ENCODE results near the gene CREB3L1.
"Not testable (repeated sequence)": the region's sequence is repeated elsewhere in the genome, so short reads cannot be mapped to it uniquely, and the experiment has no call there.

Gene CREB3L1

DNA sequence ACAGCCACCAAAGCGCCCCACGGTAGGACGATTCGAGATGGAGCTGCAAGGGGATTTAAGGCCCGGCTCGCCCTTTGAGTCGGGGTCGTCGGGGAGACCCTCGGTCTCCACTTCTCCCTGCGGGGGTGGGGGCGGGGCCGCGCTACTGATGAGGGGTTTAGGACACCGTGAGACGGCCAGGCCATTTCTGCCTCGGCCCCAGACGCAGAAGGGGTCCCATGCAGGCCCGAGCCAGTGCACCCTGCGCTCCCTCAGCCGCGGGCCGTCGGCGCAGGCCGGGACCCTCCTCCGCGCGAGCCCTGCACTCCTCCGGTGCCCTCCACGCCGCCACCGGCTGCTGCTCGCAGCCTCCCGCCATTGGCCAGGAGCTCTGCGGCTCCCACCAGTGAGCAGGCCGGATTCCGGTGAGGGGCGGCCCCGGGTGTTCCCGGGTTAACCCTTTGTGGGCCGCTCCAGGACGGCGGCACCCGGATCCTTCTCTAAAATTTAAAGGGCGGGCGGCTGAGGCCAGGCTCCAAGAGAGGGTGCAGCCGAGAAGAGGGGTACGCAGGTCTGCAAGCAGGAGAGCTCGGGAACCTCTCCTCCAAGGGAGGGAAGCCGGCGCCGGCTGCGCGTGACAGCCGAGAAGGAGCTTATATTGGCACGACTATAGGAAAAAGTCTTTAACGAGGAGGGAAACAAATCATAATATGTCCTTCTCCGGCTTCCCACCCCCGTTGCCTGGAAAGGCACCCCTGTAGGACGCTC is 18.0 kb downstream of the CREB3L1 start:
- DNase-seq (ENCODE audit: low read depth in 2 of 3, low spot score in 2 of 3): peak; percentile 36 to 44 (median 44)

GRCh38 chr11:46296059-46296527 is 18.6 kb downstream of the CREB3L1 start:
- no peak for DNase-seq (ENCODE audit: low read depth in 2 of 3, low spot score in 2 of 3)

DNA sequence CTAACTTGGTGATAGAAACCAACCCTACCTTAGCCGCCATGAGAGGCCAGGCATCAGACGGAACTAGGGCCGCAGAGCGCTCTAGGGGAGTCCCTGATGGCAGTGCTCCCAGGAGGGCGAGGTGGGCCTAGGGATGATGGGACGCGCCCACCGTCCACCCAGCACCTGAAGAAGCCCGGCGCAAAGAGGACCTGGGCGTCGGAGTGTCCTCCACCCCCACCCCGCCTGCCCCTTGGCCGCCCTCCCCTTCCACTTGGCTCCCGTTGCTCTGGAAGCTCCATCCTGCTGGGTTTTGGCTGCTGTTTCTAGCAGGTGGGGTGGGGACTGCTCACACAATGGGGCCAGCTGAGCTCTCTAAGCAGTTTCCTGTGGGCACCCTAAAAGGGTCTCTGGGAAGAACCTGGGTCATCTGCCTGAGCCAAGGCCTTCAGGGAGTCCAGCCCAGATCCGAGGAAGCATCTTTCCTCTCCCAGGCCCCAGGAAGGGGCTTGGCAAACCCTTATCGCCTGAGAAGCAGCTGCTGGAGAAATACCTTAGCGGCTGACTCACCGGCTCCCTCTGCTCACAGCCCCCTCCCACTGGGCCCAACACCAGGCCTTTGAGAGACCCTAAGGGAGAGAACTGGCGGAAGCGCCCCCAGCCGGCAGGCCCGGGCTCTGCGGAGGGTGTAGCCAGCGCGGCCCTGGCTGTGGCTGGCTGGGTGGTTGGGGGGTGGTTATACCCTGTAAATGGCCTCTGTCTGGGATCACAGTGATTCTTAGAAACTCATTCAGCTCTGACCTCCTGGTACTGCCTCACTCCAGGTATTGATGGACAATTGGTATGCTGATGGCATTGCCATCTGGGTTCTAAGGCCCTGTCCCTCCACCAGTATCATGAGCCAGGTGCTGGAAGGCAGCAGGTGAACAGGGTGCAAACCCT is 19.3 kb downstream of the CREB3L1 start:
- no peak for DNase-seq (ENCODE audit: low read depth in 2 of 3, low spot score in 2 of 3)

- no peak for DNase-seq (ENCODE audit: low read depth in 2 of 3, low spot score in 2 of 3)
These were observed 21.4 kb downstream of the CREB3L1 start for GRCh38 chr11:46298699-46299433.

- DNase-seq (ENCODE audit: low read depth in 2 of 3, low spot score in 2 of 3): no peak
These were observed 22.0 kb downstream of the CREB3L1 start for GRCh38 chr11:46299451-46299961.

- no peak for DNase-seq (ENCODE audit: low read depth in 2 of 3, low spot score in 2 of 3)
These were observed 22.8 kb downstream of the CREB3L1 start for GRCh38 chr11:46300270-46300669.

DNA sequence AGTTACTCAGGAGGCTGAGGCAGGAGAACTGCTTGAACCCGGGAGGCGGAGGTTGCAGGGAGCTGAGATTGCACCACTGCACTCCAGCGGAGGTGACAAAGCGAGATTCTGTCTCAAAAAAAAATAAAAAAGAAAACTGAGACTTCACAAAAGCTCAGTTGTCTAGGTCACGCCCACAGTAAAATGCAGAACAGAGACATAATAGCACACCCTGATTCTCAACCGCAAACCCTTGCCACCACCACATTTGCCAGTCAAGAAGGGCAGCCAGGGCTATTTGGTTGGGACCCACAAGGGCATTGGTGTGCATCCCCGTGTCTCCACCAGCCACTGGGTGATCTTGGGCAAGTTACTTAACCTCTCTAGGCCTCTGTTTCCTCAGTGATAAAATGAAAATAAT is 25.4 kb downstream of the CREB3L1 start:
- no peak for DNase-seq (ENCODE audit: low read depth in 2 of 3, low spot score in 2 of 3)

DNA sequence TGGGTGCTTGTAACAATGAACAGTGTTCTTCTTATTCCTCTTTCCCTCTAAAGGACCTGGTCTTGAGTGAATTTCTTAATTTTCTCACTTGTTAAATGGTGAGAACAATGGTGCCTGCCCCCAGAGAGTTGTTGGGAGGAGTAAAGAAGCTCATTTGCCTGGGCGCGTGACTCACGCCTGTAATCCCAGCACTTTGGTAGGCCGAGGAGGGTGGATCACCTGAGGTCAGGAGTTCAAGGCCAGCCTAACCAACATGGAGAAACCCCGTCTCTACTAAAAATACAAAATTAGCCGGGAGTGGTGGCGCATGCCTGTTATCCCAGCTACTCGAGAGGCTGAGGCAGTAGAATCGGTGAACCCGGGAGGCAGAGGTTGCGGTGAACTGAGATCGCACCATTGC is 26.6 kb downstream of the CREB3L1 start:
- DNase-seq (ENCODE audit: low read depth in 2 of 3, low spot score in 2 of 3): not testable (repeated sequence)

DNA sequence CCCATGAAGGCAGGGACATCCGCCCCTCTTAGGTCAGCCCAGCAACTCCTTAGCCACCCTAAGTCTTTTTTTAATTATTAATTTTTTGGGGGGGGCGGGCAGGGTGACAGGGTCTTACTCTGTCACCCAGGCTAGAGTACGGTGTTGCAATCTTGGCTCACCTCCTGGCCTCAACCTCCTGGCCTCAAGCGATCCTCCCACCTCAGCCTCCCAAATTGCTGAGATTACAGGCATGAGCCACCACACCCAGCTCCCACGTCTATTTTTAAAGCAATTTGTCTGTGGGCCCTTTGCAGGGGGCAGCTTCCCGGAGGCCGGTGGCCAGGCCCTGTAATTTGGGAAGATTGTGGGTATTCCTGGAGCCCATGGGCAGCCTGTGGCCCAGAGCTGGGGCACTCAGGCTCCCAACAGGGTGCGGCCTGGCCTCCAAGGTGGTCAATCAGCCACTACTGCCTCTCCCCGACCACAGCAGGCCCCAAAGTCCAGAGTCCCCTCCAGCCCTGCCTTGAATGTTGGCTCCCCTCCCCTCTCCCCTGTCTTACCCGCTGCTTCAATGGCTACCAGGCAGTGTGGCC is 27.2 kb downstream of the CREB3L1 start:
- DNase-seq (ENCODE audit: low read depth in 2 of 3, low spot score in 2 of 3): no peak

GRCh38 chr11:46305295-46305694 is 27.8 kb downstream of the CREB3L1 start:
- DNase-seq (ENCODE audit: low read depth in 2 of 3, low spot score in 2 of 3): no peak

- no peak for DNase-seq (ENCODE audit: low read depth in 2 of 3, low spot score in 2 of 3)
These were observed 28.9 kb downstream of the CREB3L1 start for GRCh38 chr11:46306296-46306853.

- DNase-seq (ENCODE audit: low read depth in 2 of 3, low spot score in 2 of 3): no peak
These were observed 29.9 kb downstream of the CREB3L1 start for GRCh38 chr11:46307369-46307768.

DNA sequence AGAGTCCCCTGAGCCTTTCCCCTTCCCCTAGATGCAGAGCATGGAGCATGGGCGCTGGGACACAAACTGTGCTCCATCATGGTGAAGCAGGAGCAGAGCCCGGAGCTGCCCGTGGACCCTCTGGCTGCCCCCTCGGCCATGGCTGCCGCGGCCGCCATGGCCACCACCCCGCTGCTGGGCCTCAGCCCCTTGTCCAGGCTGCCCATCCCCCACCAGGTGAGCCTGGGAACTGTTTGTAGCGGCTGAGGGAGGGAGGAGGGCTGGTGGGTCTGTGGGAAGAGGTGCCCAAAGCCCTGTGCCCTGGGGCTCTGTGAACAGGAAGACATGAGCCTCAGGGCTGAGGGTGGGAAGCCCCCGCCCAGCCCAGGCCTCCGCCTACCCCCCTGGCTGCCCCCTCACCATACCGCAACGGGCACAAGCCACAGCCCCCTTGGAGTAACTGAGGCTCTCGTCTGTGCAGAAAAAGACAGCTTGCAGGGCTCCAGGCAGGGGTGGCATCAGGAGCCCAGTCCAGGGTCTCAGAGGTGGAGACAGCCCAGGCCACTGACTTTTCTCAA is 30.4 kb downstream of the CREB3L1 start:
- DNase-seq (ENCODE audit: low read depth in 2 of 3, low spot score in 2 of 3): no peak

DNA sequence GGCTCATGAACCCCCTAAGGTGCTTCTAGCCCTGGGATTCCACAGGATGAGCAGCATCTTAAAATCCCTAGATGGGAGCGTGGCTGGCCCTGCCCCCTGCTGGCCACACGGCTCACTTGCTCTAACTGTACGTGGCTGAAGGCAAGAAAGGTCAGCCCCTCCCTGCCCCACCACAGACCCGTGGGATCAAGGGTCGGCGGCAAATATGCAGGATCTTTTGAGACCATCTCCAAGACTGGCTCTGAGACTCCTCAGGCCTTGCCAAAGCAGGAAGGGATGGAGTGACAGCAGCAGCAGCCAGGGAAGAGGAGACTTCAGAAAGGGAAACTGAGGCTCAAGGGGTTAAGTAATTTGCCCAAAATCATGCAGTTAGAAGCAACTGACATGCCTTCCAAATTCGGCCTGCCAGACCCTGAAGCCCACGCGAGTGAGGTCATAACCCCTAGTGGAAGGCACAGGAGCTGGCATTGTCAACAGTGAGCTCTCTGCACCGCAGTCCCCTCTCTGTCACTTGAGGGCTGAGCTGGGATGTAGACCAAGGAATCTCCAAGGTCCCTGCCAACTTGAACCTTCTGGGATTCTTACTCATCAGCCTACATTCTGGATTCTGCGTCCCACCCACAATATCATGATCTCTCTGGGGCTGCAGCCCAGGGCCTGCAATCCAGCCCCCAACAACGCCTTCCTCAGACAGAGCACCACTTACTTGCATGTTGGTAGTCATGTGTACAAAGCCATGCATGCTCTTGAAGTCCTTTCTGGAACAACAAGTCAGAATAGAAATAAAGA is 31.4 kb downstream of the CREB3L1 start:
- DNase-seq (ENCODE audit: low read depth in 2 of 3, low spot score in 2 of 3): peak in 1 of 3 experiments; percentile 52

DNA sequence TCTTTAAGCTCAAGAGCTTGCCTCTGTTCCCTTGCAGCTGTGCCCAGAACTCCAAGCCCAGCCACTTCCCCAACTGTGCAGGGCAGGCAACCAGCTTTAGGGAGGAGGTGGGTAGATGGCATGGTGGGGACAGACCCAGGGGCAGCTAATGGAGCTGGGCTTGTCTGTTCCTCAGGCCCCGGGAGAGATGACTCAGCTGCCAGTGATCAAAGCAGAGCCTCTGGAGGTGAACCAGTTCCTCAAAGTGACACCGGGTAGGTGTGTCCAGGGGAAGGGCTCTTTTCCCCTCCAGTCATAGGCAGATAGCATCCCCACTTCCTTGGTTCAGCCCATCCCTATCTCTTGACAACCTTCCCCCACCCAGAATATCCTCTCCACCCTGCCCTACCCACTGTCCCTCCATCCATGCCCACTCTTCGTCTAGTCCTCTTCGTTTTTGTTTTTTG is 32.4 kb downstream of the CREB3L1 start:
- no peak for DNase-seq (ENCODE audit: low read depth in 2 of 3, low spot score in 2 of 3)

DNA sequence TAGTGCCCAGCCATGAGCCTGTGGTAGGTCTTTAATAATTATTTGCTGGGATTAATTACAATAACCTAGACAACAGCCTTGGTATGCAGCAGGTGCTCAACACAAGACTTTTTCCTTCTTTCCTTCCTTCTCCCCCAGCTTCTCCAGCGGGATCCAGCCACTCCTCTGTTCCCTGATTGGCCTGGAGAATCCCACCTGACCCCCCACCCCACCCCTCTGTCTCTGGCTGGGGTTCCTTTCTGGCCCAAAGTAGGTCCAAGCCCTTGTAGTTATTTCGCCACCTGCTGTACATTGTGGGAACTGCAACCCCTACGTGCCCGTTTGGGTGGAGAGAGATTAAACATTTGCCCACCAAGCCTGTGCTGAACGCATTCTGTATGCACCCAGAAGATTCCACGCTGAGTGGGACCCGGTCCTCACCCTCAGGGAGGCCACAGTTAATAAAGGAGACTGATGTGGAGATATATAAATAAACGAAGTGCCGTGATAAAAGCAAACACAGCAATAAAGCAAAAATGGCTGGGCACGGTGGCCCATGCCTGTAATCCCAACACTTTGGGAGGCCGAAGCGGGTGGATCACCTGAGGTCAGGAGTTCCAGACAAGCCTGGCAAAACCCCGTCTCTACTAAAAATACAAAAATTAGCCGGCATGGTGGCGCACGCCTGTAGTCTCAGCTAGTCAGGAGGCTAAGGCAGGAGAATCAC is 37.7 kb downstream of the CREB3L1 start:
- DNase-seq (ENCODE audit: low read depth in 2 of 3, low spot score in 2 of 3): peak in 2 of 3 experiments; percentile 72 to 74

DNA sequence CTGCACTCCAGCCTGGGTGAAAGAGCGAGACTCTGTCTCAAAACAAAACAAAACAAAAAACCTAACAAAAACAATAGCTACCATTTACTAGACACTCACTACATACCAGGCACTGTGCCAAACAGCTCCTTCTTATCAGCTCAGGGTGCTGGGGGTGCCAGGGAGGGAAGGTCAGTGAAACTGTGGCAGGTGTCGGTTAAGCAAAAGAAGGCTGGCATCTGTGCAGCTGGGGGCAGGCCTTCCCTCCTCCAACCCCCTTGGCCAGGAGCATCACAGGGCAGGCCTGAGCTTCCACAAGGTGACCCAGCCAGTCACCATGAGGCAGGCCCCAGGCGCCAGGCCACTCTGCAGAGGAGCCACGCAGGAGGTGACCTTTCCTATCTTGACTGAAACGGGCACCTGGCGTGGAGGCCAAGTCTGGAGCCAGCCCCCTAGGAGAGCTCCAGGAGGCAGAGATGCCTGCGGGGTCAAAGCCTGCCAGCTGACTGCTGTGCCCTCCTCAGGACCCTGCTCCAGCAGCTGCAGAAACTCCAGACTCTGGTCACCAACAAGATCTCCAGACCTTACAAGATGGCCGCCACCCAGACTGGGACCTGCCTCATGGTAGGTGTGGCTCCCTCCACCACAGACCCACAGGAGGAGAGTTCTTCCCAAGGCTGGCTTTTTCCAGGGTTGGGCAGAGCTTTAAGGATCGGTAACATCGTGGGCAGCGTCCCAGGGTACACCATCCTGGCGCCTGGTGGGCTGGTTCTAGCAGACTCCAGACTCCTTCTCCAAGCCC is 38.5 kb downstream of the CREB3L1 start:
- DNase-seq (ENCODE audit: low read depth in 2 of 3, low spot score in 2 of 3): no peak

DNA sequence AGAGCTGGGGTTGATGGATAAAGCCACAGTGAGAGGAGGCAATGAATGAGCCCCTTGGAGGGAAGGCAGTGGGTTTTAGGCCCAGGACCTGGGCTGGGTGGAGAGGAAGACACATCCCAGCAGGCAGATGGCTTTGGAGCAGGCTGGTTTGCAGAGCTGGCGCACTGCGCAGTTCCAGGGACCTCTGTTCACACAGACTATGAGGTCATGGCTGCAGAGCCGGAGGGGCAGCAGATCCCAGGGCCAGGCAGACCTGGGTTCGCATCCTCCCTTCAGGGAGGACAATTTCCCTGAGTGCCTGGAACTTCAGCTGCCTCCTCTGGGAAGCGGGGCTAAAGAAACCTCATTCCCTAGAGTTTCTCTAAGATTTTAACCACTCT is 41.6 kb downstream of the CREB3L1 start:
- no peak for DNase-seq (ENCODE audit: low read depth in 2 of 3, low spot score in 2 of 3)
